ENCODE measurements around the gene PNPLA6. TPM values are rescaled to one million over a fixed set of nuclear protein-coding genes. Genes with fewer than 3 reads are reported as not detected.

Gene PNPLA6
- total RNA-seq, 3 donors from 2014 or later (not counting 1 experiment from before 2014, with no cell fraction given), result 118 to 190 (median 125) TPM

DNA sequence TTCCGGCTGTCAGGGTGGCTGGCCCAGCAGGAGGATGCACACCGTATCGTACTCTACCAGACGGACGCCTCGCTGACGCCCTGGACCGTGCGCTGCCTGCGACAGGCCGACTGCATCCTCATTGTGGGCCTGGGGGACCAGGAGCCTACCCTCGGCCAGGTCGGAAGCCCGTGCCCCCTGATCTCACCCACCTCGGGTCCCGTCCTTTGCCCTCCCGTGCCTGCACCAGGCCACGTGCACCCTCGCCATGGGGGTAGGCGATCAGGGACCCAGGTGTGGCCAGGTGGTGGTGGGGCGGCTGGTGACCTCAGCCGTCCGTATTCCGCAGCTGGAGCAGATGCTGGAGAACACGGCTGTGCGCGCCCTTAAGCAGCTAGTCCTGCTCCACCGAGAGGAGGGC, 19.0 kb downstream of the PNPLA6 start:
- H3K36me3 ChIP-seq (ENCODE audit: control insufficient read depth, insufficient read depth, low read length), result peaks cover 49% of the 10 kb centered on the region
- no peak for ATAC-seq
- Mint-ChIP-seq H3K27me3 (ENCODE audit: low read depth in 2 of 2) (no peaks in the 10 kb centered on the region), H3K9me3 (no peaks in the 10 kb centered on the region), H3K36me3 (no peaks in the 10 kb centered on the region), H3K27ac (no peak overlapping the region), H3K4me3 (no peak overlapping the region), H3K4me1 (peaks cover 0 to 4% of the 10 kb centered on the region in 2 donors)
- H3K9me3 ChIP-seq (ENCODE audit: control insufficient read depth, insufficient read depth, low read length), result no peaks in the 10 kb centered on the region
- H3K4me1 ChIP-seq (ENCODE audit: control insufficient read depth, insufficient read depth, low read length), result no peaks in the 10 kb centered on the region
- H3K27ac ChIP-seq (ENCODE audit: low read length), result no peak overlapping the region
- H3K27me3 ChIP-seq (ENCODE audit: control insufficient read depth, insufficient read depth, low read length), result no peaks in the 10 kb centered on the region
- 97% methylated on average over 28 of the region's 28 CpGs for WGBS (ENCODE audit: insufficient coverage)
- DNase-seq, result no peak
- H3K4me3 ChIP-seq (ENCODE audit: low read length), result no peak overlapping the region
- intact Hi-C loops (cut with micrococcal nuclease), result no loop called here
- TF ChIP-seq, protein P1, sequence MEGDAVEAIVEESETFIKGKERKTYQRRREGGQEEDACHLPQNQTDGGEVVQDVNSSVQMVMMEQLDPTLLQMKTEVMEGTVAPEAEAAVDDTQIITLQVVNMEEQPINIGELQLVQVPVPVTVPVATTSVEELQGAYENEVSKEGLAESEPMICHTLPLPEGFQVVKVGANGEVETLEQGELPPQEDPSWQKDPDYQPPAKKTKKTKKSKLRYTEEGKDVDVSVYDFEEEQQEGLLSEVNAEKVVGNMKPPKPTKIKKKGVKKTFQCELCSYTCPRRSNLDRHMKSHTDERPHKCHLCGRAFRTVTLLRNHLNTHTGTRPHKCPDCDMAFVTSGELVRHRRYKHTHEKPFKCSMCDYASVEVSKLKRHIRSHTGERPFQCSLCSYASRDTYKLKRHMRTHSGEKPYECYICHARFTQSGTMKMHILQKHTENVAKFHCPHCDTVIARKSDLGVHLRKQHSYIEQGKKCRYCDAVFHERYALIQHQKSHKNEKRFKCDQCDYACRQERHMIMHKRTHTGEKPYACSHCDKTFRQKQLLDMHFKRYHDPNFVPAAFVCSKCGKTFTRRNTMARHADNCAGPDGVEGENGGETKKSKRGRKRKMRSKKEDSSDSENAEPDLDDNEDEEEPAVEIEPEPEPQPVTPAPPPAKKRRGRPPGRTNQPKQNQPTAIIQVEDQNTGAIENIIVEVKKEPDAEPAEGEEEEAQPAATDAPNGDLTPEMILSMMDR (IDR thresholded peaks at IDR 0.05), result no peak

DNA sequence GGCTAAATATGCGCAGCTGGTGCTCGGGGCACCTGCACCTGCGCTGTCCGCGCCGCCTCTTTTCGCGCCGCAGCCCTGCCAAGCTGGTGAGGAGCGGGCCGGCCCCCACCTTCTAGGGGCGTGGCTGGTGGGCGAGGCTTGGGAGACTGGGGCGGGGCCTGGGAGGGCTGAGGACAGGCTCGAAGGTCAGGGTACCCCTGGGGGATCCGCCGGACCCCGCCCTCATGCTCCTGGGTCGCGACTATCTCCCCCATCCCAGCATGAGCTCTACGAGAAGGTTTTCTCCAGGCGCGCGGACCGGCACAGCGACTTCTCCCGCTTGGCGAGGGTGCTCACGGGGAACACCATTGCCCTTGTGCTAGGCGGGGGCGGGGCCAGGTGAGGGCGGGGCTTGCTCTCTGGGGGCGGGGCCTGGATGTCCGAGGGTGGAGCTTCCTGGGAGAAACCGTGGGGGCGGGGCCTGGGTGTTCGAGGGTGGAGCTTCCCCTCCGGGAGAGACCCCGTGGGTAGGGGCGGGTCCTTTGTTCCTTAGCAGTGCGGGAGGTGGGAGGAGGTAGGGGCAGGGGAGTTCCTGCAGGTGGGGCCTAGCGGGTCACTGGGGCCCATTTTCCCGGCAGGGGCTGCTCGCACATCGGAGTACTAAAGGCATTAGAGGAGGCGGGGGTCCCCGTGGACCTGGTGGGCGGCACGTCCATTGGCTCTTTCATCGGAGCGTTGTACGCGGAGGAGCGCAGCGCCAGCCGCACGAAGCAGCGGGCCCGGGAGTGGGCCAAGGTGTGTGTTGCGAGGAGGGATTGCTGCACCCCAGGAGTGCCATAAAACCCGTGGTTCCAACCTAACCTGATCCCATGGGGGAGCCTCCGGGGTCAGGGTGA, 19.7 kb downstream of the PNPLA6 start:
- no peak overlapping the region for H3K4me3 Mint-ChIP-seq
- DNase-seq, result peak in 1 of 2 donors; percentile 32
- Histone ChIP-seq H3K4me1 (ENCODE audit: control insufficient read depth, insufficient read depth, low read length) (no peaks in the 10 kb centered on the region), H3K4me3 (ENCODE audit: low read length) (no peak overlapping the region), H3K27ac (ENCODE audit: low read length) (no peak overlapping the region), H3K27me3 (ENCODE audit: control insufficient read depth, insufficient read depth, low read length) (no peaks in the 10 kb centered on the region), H3K9me3 (ENCODE audit: control insufficient read depth, insufficient read depth, low read length) (no peaks in the 10 kb centered on the region), H3K36me3 (ENCODE audit: control insufficient read depth, insufficient read depth, low read length) (peaks cover 44% of the 10 kb centered on the region)
- H3K4me1 Mint-ChIP-seq, result peaks cover 0 to 5% of the 10 kb centered on the region in 2 donors
- peak in 2 of 3 donors; percentile 25 to 46 for ATAC-seq
- no peaks in the 10 kb centered on the region for H3K9me3 Mint-ChIP-seq
- H3K27me3 Mint-ChIP-seq (ENCODE audit: low read depth in 2 of 2), result no peaks in the 10 kb centered on the region
- no peaks in the 10 kb centered on the region for H3K36me3 Mint-ChIP-seq
- intact Hi-C loops (cut with micrococcal nuclease), result no loop called here
- no peak overlapping the region for H3K27ac Mint-ChIP-seq
- TF ChIP-seq, protein P1 (IDR thresholded peaks at IDR 0.05), result no peak
- WGBS (ENCODE audit: insufficient coverage), result 95% methylated on average over 62 of the region's 62 CpGs

DNA sequence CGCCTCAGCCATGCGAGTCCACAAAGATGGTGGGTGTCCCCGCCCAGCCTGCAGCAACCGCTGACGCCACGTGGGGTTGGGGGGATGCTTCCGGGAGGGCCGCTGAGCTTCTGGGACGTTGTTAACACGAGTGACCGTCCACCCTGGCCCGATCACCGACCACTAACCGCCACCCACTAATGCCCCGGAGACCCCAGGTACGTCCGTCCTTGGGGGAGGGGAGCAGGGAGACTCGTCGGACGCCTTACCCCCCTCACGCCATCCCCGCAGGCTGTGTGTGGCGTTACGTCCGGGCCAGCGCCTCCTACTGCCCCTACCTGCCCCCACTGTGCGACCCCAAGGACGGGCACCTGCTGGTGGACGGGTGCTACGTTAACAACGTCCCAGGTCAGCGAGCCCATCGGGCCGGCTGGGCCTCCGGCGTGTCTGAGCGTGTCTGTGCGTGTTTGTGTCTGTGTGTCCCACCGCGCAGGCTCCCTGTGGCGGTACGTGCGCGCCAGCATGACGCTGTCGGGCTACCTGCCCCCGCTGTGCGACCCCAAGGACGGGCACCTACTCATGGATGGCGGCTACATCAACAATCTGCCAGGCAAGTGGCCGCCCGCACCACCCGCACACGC, 21.3 kb downstream of the PNPLA6 start:
- intact Hi-C loops (cut with micrococcal nuclease), result no loop called here
- H3K9me3 ChIP-seq (ENCODE audit: control insufficient read depth, insufficient read depth, low read length), result no peaks in the 10 kb centered on the region
- H3K27ac Mint-ChIP-seq, result no peak overlapping the region
- peaks cover 0 to 9% of the 10 kb centered on the region in 2 donors for H3K4me1 Mint-ChIP-seq
- no peak for ATAC-seq
- no peak for DNase-seq
- 98% methylated on average over 54 of the region's 54 CpGs for WGBS (ENCODE audit: insufficient coverage)
- H3K27me3 Mint-ChIP-seq (ENCODE audit: low read depth in 2 of 2), result no peaks in the 10 kb centered on the region
- H3K36me3 ChIP-seq (ENCODE audit: control insufficient read depth, insufficient read depth, low read length), result peaks cover 45% of the 10 kb centered on the region
- H3K36me3 Mint-ChIP-seq, result no peaks in the 10 kb centered on the region
- TF ChIP-seq, protein P1 (IDR thresholded peaks at IDR 0.05), result no peak
- H3K27ac ChIP-seq (ENCODE audit: low read length), result no peak overlapping the region
- H3K4me3 Mint-ChIP-seq, result no peak overlapping the region
- H3K9me3 Mint-ChIP-seq, result no peaks in the 10 kb centered on the region
- H3K4me1 ChIP-seq (ENCODE audit: control insufficient read depth, insufficient read depth, low read length), result no peaks in the 10 kb centered on the region
- no peak overlapping the region for H3K4me3 ChIP-seq (ENCODE audit: low read length)
- no peaks in the 10 kb centered on the region for H3K27me3 ChIP-seq (ENCODE audit: control insufficient read depth, insufficient read depth, low read length)
